Stomach (tissue), 9 donors: Measurements from ENCODE around the gene DCN. TPM values are rescaled to one million over a fixed set of nuclear protein-coding genes. Genes with fewer than 3 reads are reported as not detected.

Experiments
- DNase-seq, 2 donors: peaks; one replicate each; pipeline versions ENCODE4 v3.0.0 to v3.0.0-alpha.2; 2013 to 2019
- H3K27ac ChIP-seq, 5 donors: fragments of 200-600 bp in 4 of 5; sonication (generic) in 4 of 5; one replicate each; pipeline ENCODE4 v1.5.1; 2013 to 2019; ENCODE audit warnings: mild to moderate bottlenecking in 1 of 5, moderate library complexity in 1 of 5
- H3K27me3 ChIP-seq, 3 donors: fragments of 200-600 bp; sonication (generic); one replicate each; pipeline ENCODE4 v1.5.1; 2017 to 2019; ENCODE audit warnings: mixed run types in 1 of 3
- H3K36me3 ChIP-seq, 4 donors: fragments of 200-600 bp; sonication (generic); 1 replicate in 3 of 4; 2 replicates in 1 of 4; pipeline ENCODE4 v1.5.1; 2016 to 2019
- H3K4me1 ChIP-seq, 4 donors: fragments of 200-600 bp; sonication (generic); one replicate each; pipeline ENCODE4 v1.5.1; 2016 to 2019
- H3K4me3 ChIP-seq, 4 donors: fragments of 200-600 bp; sonication (generic) in 3 of 4; one replicate each; pipeline ENCODE4 v1.5.1; 2016 to 2019; ENCODE audit warnings: mild to moderate bottlenecking in 1 of 4
- H3K9me3 ChIP-seq, 4 donors: fragments of 200-600 bp; sonication (generic); one replicate each; pipeline ENCODE4 v1.5.1; 2016 to 2019
- CTCF ChIP-seq, 7 experiments: fragments of 450-650 bp in 4 of 7; fragments of 200-600 bp in 3 of 7; sonication (generic) in 3 of 7; IDR thresholded peaks; one replicate each; pipeline ENCODE4 v1.5.1; 2016 to 2019; ENCODE audit warnings: antibody characterized with exemption in 7 of 7, control low read depth in 2 of 7, mild to moderate bottlenecking in 1 of 7
- EP300 ChIP-seq: sonication (generic); formaldehyde crosslinking; IDR thresholded peaks from one replicate; pipeline ENCODE4 v1.6.1; 2017; ENCODE audit warnings: antibody characterized with exemption
- POLR2A ChIP-seq, 4 donors: fragments of 450-650 bp; IDR thresholded peaks; one replicate each; pipeline ENCODE4 v1.6.1; 2016; ENCODE audit warnings: antibody characterized with exemption in 4 of 4, control low read depth in 2 of 4, mild to moderate bottlenecking in 1 of 4, moderate library complexity in 1 of 4
- POLR2AphosphoS5 ChIP-seq, 3 donors: sonication (generic); formaldehyde crosslinking; IDR thresholded peaks; one replicate each; pipeline ENCODE4 v1.6.1; 2016; ENCODE audit warnings: antibody characterized with exemption in 3 of 3
- WGBS, 5 donors: extraction: QIAGEN DNeasy Blood & Tissue Kit in 3 of 5; methylation state at CpG; one replicate each; pipeline versions ENCODE4 v1.1.5 to v1.1.7; 2013 to 2018; 5-methylcytosine and 5-hydroxymethylcytosine counted together
- intact Hi-C: fragments of 100-400 bp; cut with DNase I; formaldehyde crosslinking; loops from one replicate; pipeline ENCODE4 v1.15.1; 2023; ENCODE audit warnings: low total_unique reads
- polyA plus RNA-seq, 3 donors: library from polyadenylated mRNA; stranded (reverse); fragments of 200-250 nt; gene quantifications; one replicate each; pipeline ENCODE4 v1.2.3, GENCODE V29; 2013
- total RNA-seq, 5 donors: library from RNA; depleted of rRNA; stranded (reverse); fragments of >200 nt; gene quantifications; one replicate each; pipeline versions ENCODE4 v1.1.0 to v1.2.3, GENCODE V29; 2014 to 2016
- donor health status: healthy with polysubstance abuse.
- donor health status: Bipolar disorder and iron deficiency.
- donor health status: healthy.

Gene DCN
- total and polyA plus RNA-seq, 8 donors: 145 to 1,044 (median 342) TPM

- peak overlapping the region in 4 of 5 donors; percentile 41 to 74 (median 66) for H3K27ac ChIP-seq
- peak overlapping the region; percentile 23 to 47 (median 31) for H3K4me3 ChIP-seq
- WGBS, 5 donors: 59 to 77% (median 64%) methylated on average over 1 of the region's 1 CpG
- DNase-seq: no peak
- no peaks in the 10 kb centered on the region for H3K27me3 ChIP-seq
- no peak for TF ChIP-seq EP300
- no peak for TF ChIP-seq CTCF (IDR thresholded peaks at IDR 0.05)
- no peak for TF ChIP-seq POLR2AphosphoS5 (IDR thresholded peaks at IDR 0.05)
- no peak for TF ChIP-seq POLR2A (IDR thresholded peaks at IDR 0.05)
- no peaks in the 10 kb centered on the region for H3K36me3 ChIP-seq
- intact Hi-C loops: loop anchor here (10.0 kb wide), 1 partner anchor 146 kb away; no protein-coding TSS in a partner anchor
- peaks cover 0 to 5% (median 0%) of the 10 kb centered on the region in 4 donors for H3K4me1 ChIP-seq
- no peaks in the 10 kb centered on the region for H3K9me3 ChIP-seq
Measured at GRCh38 chr12:91178781-91179180, 3.8 kb downstream of the DCN start.

- no peaks in the 10 kb centered on the region for H3K36me3 ChIP-seq
- H3K4me1 ChIP-seq: peaks cover 0 to 5% (median 0%) of the 10 kb centered on the region in 4 donors
- peak overlapping the region; percentile 20 to 74 (median 65) for H3K27ac ChIP-seq
- H3K4me3 ChIP-seq: peak overlapping the region; percentile 23 to 47 (median 31)
- no peaks in the 10 kb centered on the region for H3K9me3 ChIP-seq
- no peaks in the 10 kb centered on the region for H3K27me3 ChIP-seq
- DNase-seq: peak in 1 of 2 donors; percentile 63
- intact Hi-C loops: loop anchor here (10.0 kb wide), 1 partner anchor 147 kb away; no protein-coding TSS in a partner anchor
- WGBS, 5 donors: 31 to 46% (median 35%) methylated on average over 7 of the region's 7 CpGs
- TF ChIP-seq EP300 (no peak), POLR2A (IDR thresholded peaks at IDR 0.05) (no peak), CTCF (IDR thresholded peaks at IDR 0.05) (peak in 5 of 7 experiments; percentile 24 to 60 (median 33)), POLR2AphosphoS5 (IDR thresholded peaks at IDR 0.05) (no peak)
Measured at GRCh38 chr12:91178139-91178561, 4.5 kb downstream of the DCN start.

- no peaks in the 10 kb centered on the region for H3K27me3 ChIP-seq
- H3K9me3 ChIP-seq: no peaks in the 10 kb centered on the region
- TF ChIP-seq EP300: no peak
- no peak for TF ChIP-seq POLR2AphosphoS5 (IDR thresholded peaks at IDR 0.05)
- TF ChIP-seq POLR2A (IDR thresholded peaks at IDR 0.05): no peak
- TF ChIP-seq CTCF (IDR thresholded peaks at IDR 0.05): no peak
- intact Hi-C loops: loop anchor here (10.0 kb wide), 1 partner anchor 147 kb away; no protein-coding TSS in a partner anchor
- peak overlapping the region in 4 of 5 donors; percentile 20 to 74 (median 66) for H3K27ac ChIP-seq
- H3K36me3 ChIP-seq: no peaks in the 10 kb centered on the region
- H3K4me1 ChIP-seq: peaks cover 0 to 5% (median 0%) of the 10 kb centered on the region in 4 donors
- 65 to 90% (median 84%) methylated on average over 1 of the region's 1 CpG for WGBS, 5 donors
- DNase-seq: no peak
- peak overlapping the region; percentile 17 to 47 (median 26) for H3K4me3 ChIP-seq
Measured at GRCh38 chr12:91177381-91177780, 5.2 kb downstream of the DCN start.

GRCh38 chr12:91176915-91177314, 5.7 kb downstream of the DCN start:
- WGBS, 5 donors: 81 to 88% (median 84%) methylated on average over 3 of the region's 3 CpGs
- intact Hi-C loops: loop anchor here (10.0 kb wide), 1 partner anchor 148 kb away; no protein-coding TSS in a partner anchor

More at GRCh38 chr12:91176915-91177314, 5.7 kb downstream of the DCN start:
- no peak for DNase-seq
- H3K4me1 ChIP-seq: peaks cover 0 to 5% (median 0%) of the 10 kb centered on the region in 4 donors
- no peaks in the 10 kb centered on the region for H3K9me3 ChIP-seq
- peak overlapping the region; percentile 17 to 47 (median 22) for H3K4me3 ChIP-seq
- H3K27me3 ChIP-seq: no peaks in the 10 kb centered on the region
- H3K36me3 ChIP-seq: no peaks in the 10 kb centered on the region
- no peak for TF ChIP-seq CTCF (IDR thresholded peaks at IDR 0.05)
- no peak for TF ChIP-seq EP300
- no peak for TF ChIP-seq POLR2A (IDR thresholded peaks at IDR 0.05)
- H3K27ac ChIP-seq: peak overlapping the region in 3 of 5 donors; percentile 65 to 74 (median 66)
